HG02938 (cell line): ENCODE measurements around the gene RABAC1.

Source experiments
- ATAC-seq: cut with Tn5 transposase; IDR thresholded peaks from one replicate; pipeline ENCODE4 v1.9.1; 2021; ENCODE audit warnings: mild to moderate bottlenecking, moderate library complexity; ENCODE audit not compliant: unreplicated experiment

Gene RABAC1

DNA sequence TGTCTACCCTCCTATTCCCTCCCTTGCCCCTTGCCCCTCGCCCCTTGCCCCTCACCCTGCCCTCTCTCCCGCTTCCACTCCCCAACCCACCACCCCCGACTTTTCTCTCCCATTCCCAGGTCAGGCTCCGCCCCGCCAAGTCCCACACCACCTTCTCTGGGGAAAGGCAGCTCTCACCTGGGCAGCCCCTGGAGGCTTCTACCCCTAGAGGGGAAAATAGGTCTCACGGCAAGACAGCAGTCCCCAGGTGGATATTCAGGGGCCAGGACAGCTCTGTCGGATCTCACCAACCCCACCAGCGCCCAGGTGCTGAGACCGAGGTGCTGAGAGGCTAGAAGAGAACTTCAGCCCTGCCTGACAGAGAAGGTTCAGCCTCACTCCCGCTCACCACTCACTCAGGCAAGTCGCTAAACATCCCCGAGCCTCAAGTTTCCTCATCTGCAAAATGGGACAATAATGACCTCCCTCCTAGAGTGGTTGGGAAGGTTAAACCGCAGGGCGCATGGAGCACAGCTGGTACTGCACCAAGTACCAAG, 29.5 kb downstream of the RABAC1 start:
- ATAC-seq = no peak

DNA sequence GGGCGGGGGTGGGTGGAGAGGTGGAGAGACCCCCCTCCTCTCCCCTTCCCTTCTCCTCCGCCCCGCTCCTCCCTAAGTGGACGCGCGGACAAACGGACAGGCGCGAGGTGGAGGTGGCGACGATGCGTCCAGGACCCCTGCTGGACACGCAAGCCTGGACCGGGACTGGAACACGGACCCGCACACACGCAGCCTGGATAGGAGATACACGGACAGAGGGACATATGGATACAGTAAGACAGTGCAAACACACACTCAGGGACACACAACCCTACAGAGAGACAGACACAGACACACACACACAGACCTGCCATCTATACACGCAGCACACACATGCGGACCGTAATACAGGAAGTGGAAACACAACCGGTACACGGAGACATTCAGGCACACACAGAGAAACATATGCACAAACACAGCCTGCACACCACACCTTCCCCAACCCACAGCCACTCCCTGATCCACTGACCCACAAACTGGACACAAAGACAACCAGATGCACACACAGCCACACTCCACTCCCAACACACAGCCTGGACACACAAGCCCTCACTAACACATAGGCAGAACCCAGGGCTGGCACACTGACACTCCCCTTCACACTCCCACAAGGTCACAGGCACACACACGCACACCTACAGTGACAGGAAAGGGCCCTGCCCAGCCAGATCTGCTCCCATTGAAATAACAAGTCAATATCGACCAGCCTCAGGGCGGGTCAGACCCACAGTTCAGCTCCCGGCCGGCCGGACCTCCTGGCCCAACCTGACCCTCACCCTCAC, 30.2 kb downstream of the RABAC1 start:
- ATAC-seq = no peak

DNA sequence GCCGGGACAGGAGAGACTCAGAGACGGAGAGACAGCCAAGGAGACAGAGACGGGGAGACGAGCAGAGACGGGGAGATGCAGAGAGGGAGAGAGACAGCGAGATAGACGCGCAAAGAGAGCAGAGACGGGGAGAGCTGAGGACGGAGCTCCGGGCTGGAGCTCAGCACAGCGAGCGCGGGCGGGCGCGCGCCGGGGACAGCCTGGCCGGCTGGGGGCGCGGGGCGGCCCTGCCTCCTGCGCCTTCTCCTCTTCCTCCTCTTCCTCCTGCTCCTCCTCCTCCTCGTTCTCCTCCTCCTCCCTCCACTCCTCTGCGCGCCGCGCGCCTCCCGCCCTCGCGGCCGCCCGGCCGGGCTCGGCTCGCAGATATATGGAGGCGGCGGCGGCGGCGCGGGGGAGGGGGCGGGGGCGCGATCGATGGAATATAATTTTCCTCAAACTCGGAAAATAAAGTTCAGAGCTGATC, 30.9 kb downstream of the RABAC1 start, which contains the start of gene ERFL:
ERFL (minus strand) TSS at position 229 of the 463 bp plus-strand sequence. CDS start 15,530 bp downstream, outside the sequence.
- ATAC-seq = no peak

DNA sequence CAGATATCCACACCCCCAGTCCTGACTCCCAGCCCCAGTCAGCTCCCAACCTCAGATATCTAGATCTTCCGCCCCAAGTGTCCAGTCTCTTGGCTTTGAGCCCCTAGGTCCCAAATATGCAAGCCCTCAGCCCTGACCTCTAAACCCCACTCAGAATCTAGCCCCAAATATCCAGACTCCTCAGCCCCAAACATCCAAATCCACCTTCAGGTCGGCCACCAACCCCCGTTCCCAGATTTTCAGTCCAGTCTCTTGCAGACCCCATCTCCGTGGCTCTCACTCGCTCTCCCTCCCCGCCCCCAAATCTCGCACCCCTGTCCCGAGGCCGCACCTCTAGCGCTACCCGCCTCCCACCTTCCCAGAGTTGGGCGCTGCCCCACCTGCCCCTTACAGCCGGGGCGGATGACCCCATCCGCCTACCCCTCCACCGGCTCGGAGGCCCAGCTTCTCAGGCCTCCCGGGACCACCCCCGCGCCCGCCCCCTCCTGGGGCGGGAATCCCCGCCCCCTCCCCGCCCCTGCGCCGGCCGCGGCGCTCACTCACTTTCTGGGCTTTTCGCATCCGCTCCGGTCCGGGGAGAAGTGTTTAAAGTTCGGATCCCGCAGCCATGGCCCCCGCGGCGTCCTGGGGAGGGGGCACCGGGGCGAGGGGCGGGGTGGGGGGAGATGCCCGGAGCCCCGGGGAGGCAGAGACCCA, 31.5 kb downstream of the RABAC1 start:
- ATAC-seq = no peak

DNA sequence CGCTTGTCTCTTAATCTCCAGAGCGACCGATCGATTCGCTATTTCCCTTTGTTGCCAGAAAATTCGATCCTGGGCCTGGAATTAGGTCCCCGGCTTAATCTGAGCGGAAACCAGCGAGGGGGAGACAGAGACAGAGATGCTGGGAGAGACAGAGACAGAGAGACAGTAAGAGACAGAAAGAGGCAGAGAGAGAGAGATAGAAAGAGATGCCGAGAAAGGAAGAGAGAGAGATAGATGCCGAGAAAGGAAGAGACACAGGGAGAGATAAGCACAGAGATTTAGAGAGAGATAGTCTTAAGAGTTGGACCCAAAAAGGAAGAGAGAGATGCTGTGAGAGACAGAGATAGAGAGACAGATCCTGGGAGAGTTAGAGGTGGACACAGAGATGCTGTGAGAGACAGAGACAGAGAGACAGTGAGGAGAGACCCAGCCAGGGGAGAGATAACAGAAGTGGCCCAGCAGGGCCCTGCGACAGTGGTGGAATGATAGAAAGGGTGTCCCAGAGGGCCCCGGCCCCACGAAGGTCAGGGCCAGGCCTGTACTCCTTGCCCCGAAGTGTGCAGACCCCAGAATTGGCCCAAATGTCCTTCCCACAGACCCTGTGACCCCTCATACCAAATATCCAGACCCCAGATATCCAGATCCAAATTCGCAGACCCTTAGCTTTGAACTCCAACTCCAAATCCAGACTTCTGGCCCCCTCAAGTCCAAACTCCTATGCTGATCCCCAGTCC, 32.2 kb downstream of the RABAC1 start:
- ATAC-seq = no peak

DNA sequence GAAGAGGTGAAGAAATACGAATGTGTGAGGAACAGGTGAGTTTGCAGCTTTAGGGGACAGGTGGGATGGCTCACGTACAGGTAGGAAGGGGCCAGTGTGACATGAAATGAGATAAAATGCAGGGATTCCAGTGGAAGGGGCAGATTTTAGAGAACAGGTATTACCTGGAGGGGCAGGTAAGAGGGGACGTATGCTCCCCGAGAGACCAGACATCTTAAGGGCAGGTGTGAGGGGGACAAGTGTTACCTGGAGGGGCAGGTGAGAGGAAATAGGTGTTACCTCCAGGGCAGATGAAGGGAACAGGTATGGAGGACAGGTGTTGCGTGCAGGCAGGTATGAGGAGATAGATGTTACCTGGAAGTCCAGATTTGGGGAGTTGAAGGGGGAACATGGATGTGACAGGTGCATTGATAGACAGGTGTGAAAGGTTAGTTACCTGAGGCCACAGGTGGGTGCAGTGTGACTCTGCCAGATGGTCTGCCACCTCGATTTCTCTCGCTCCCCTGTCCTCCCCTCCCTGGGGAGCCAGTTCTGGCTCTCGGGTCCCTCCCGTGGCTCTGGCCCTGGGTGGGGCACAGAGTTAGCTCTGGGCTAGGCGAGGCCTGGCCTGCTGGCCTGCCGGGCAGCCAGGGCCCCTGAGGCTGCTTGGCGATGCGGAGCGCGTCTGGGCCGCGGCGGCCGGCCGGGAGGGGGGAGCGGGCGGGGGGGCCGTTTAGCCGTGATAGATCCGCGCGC, 32.9 kb downstream of the RABAC1 start:
- no peak for ATAC-seq

DNA sequence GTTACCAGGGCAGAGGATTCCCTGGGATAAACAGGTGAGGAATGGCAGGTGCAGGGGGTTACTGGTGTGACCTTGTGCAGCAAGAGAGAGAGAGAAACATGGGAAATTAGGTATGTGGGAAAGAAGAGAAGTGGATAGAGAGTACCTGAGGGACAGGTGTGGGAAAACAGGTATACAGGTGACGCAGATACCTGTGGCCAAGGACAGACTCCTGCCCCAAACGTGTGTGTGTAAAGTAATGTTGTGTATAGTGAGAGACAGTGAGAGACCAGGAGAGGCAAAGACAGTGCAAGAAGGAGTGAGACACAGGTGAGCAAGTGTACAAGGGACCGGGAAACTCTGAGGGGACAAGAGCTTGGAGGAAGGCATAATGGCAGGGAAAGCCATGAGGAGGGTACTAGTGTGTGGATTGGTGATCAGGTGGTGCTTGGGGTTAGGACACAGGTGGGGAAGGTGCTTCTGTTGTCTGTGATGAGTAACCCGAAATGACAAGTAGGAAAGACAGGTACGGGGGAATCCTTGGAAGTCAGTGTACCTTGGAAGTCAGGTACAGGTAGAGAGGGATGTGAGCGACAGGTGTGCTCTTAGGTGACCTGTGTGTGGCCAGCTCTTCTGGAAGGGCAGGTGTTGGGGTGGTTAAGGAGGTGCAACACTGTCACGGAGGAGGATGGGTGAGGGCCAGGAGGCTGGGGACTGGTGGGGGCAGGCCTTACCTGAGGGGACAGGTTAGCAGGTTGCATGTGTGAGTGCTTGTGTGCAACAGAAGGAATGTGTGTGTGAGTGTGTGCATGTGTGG, 33.7 kb downstream of the RABAC1 start:
- no peak for ATAC-seq

DNA sequence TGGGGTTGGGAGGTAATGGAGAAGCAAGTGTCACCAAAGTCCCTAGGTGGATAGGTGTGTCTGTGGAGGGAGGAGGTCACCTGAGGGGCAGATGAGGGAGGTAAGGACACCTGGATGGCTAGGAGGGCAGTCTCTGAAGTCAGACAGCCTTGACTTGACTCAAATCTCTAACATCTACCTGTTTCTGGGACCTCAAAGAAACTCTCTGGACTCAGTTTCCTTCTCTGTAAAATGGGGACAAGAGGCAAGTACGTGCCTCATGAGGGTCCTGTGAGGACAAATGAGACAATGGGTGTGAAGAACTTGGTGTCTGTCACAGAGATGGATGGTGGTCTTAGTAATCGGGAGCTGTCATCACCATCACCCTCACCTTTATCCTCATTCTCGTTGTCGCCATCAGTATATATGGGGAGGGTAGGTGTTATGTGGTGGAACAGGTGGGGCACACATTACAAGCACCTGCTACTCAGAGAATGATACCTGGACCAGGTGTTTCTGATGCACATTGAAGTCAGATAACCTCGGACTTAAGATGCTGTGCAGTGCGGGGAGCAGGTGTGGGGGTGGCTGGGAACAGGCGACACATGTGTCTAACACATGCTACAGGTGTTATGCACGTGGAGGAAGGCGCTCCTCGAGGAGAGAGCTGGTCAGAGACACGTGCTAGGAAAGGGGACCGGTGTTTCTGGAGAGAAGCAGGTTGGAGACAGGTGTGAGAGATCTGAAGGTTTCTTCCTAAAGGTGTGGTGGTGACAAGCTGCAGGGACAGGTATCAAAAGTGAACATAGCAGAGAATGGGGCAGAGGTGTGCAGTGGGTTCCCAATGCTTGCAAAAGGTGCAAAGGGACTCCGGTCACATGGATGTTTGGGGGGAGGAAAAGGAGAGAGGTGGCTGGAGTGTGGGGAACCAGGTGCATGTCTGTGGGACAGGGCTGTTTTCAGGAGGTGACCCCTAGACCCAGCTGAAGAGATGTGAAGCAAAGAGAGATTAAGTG, 34.7 kb downstream of the RABAC1 start:
- ATAC-seq = no peak

DNA sequence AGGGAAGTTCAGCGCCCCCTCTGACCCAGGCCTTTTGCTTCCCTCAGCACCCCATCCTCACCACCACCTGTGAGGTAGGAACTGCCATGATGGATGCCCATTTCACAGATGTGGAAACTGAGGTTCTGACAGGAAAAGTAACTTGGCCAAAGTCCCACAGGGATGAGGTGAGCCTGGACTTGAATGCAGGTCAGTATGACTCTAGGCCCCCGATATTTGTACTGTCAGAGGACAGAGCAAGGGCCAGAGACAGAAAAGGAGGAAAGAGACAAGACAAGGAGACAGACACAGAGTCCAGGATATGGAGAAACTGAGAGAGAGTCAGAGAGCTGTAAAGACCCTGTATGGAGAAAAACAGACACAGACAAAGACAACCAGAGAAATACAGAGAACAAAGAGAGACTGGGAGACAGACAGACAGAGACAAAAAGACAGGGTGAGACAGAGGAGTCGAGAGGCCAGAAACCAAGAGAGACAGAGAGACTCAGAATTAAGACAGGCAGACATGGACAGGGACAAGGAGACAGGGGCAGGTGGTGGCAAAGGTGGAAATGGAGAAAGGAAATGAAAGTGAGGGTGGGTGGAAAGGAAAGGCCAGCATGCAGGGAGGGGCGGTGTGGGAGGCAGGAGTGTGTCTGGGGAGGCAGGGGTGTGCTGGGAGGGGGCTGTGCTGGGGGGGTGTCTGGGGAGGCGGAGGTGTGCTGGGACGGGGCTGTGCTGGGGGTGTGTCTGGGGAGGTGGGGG, 35.9 kb downstream of the RABAC1 start:
- ATAC-seq = no peak

DNA sequence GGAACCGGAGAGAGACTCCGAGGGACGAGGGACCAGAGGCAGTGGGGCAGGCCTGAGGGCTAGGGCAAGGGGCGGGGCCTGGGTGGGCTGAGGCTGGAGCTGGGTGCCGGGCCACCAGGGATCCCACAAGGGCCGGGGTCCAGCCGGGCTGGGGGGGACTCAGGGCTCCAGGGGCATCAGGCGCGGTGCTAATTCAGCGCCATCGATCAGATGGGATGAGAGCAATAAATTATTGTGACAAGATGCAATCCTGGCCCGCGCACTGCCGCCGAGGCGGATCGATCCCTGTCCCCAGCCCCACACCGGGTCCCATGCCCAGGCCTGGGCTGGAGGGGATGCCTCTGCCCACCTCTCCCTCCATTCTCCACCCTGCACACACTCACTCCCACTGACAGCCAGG, 36.5 kb downstream of the RABAC1 start:
- no peak for ATAC-seq

DNA sequence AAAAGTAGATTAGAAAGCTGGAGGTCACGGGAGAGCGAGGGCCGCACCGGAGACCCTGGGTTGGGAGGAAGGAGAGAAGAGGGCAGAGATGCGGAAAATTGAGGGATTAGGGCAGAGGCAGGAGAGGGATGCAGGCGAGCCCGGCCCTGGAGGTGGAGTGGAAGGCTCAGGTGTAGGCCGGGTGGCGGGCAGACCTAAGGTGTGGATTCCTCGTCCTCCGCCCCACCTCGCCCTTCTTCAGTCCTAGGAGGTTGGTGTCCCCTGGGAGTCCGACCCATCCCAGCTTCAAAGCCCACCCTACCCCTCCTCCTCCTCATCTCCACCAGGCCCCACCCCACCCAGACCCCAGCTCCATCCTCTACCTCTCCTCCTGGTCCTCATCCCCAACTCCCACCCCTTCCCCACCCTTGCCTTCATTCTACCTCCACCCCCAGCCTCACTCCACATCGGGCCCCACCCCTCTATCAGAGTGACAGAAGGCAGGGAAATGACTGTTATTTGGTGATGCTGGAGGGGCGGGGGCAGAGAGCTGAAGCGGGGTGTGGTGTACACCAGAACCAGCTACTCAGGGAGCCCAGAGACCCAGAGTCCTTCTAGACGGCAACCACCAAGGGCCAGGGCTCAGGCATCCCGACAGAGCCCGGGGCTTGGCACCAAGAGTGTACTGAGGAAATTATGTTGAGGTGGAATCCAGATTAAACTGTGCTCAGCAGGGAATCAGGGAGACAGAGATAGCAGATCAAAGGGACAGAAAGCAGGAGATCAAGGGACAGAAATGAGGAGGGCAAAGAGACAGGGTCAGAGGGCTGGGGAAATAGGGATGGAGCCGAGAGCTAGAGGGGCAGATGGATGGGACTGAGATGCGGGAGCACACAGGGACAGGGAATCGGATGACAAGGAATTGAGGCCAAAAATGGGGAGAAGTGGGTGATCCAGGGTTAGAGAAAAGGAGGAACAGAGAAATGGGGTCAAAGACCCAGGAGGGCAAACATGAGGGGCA, 37.2 kb downstream of the RABAC1 start:
- no peak for ATAC-seq

DNA sequence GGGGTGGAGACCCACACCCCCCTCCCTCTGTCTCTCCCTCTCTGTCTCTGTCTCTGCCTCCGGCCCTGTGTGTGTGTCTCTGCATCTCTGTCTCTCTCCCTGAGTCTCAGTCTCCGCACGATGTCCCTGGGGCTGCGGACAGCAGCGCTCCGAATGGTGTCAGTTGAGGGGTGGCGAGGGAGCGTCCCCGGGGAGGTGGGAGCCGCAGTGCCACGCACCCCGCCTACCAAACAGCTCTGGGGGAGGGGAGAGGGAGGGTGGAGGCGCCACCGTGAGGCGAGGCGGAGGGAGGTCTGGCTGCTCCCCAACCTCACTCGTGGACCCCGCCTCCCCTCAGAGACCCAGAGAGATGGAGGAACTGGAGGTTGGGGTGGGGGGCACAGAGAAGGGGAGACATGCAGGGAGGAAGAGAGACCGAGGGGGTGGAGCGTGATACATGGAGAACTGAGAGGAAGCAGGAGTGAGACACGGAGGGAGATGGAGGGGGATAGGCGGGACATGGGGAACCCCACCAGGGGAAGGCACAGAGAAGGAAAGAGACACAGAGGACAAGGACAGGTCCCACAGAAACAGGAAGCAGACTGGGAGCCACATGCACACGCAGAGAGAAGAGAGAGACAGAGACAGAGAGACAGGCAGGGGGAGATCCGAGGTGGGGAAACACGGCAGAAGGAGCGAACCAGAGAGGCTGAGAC, 38.1 kb downstream of the RABAC1 start:
- ATAC-seq = no peak

DNA sequence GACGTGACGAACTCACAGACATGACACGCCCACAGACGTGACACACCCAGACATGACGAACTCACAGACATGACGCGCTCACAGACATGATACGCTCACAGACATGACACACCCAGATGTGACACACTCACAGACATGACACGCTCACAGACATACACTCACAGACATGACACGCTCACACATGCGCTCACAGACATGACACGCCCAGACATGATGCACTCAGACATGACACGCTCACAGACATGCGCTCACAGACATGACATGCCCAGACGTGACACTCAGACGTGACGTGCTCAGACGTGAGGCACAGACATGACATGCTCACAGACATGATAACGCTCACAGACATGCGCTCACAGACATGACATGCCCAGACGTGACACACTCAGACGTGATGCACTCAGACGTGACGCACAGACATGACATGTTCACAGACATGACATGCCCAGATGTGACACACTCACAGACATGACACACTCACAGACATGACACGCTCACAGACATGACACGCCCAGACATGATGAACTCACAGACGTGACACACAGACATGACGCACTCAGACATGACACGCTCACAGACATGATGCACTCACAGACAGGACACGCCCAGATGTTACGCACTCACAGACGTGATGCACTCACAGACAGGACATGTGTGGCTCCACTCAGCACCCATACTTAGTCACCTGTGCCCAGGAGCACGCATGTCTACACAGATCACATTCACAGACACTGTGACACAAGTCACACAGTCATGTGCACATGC, 39.0 kb downstream of the RABAC1 start:
- ATAC-seq = no peak

DNA sequence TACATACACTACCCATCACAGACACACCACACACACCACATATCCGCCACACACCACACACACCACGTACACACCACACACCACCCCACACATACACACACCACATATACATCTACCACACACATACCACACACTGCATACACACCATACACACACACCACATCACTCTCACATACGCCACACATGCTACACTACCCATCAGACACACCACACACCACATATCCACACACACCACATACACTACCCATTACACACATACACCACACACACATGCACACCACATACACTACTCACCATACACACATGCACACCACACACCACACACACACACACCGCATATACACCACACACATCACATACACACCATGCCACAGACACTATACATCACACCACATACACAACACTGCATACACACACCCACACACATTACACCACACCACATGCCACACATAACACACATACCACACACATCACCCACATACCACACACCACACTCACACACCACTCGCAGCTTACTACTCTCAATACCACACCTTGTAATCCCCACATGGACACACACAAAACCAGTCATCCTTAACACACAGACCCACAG, 40.4 kb downstream of the RABAC1 start:
- ATAC-seq = no peak

DNA sequence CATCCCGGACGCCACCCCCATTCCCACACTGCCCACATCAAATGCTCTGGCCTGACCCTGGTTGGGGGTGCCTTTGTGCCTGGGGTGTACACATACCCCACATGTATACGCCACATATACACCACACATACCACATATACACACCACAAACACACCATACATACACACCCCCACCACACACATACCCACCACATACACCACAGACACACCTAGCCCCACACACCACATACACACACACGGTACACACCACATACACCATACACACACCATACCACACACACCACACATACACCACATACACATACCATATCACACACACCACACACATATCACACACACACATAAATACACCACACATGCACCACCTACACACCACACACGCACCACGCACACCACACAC, 41.0 kb downstream of the RABAC1 start:
- ATAC-seq = no peak
